Spinal cord (tissue), 10 donors: ENCODE measurements around the gene ERI2. TPM values are rescaled to one million over a fixed set of nuclear protein-coding genes. Genes with fewer than 3 reads are reported as not detected.

Experiments
- DNase-seq, 6 donors: peaks; one replicate each; pipeline versions ENCODE4 v3.0.0 to v3.0.0-alpha.2; 2013 to 2015; ENCODE audit warnings: low spot score in 6 of 6, low read depth in 4 of 6
- H3K27ac ChIP-seq: one replicate; pipeline ENCODE4 v1.5.1; 2013; ENCODE audit warnings: low read depth, low read length, control low read depth
- H3K27me3 ChIP-seq: one replicate; pipeline ENCODE4 v1.6.1; 2013; ENCODE audit warnings: low read length; ENCODE audit not compliant: control insufficient read depth, insufficient read depth
- H3K36me3 ChIP-seq: one replicate; pipeline ENCODE4 v1.6.1; 2013; ENCODE audit warnings: low read length; ENCODE audit not compliant: control insufficient read depth, insufficient read depth
- H3K4me1 ChIP-seq: one replicate; pipeline ENCODE4 v1.6.1; 2013; ENCODE audit warnings: low read length; ENCODE audit not compliant: control insufficient read depth, insufficient read depth
- H3K4me3 ChIP-seq: one replicate; pipeline ENCODE4 v1.5.1; 2013; ENCODE audit warnings: low read depth, low read length, control low read depth
- H3K9me3 ChIP-seq: one replicate; pipeline ENCODE4 v1.6.1; 2013; ENCODE audit warnings: low read length; ENCODE audit not compliant: control insufficient read depth, insufficient read depth
- WGBS: methylation state at CpG from one replicate; pipeline ENCODE4 v1.1.5; 2013; ENCODE audit warnings: missing lambda C conversion rate; ENCODE audit not compliant: insufficient coverage; 5-methylcytosine and 5-hydroxymethylcytosine counted together
- long read RNA-seq, 4 donors: transcript quantifications; one replicate each; lab custom pipeline, GENCODE V29; 2026
- polyA plus RNA-seq, 2 donors: library from polyadenylated mRNA; unstranded; fragments of 120-200 nt; gene quantifications; one replicate each; pipeline ENCODE4 v1.2.1, GENCODE V29; 2013; ENCODE audit not compliant: insufficient read length in 2 of 2
- total RNA-seq, 2 donors: library from RNA; depleted of rRNA in 1 of 2; stranded (reverse); fragments of 120-200 nt in 1 of 2; fragments of >200 nt in 1 of 2; gene quantifications; one replicate each; pipeline versions ENCODE4 v1.2.3 to v1.2.4, GENCODE V29; 2013 to 2014
- donor health status: healthy.

The ERI2 gene
- 10 to 100 TPM; 26.0 to 34.1 TPM for total RNA-seq
- 10 to 100 TPM; 23.1 to 23.5 TPM for polyA plus RNA-seq
- long read RNA-seq, donor 1, transcript ERI2-203 (1 exons, 3,846 nt): major isoform, 5 of 5 reads
- long read RNA-seq, donor 1, partial matches to known transcripts: 0 of 5 reads
- long read RNA-seq, donor 1, other reads (novel, unspliced or antisense): 0 of 5 reads
- long read RNA-seq, donor 2, partial matches to known transcripts: 0 of 2 reads
- long read RNA-seq, donor 2, other reads (novel, unspliced or antisense): 0 of 2 reads
- long read RNA-seq, donor 3, partial matches to known transcripts: 0 of 2 reads
- long read RNA-seq, donor 3, other reads (novel, unspliced or antisense): 0 of 2 reads
- long read RNA-seq, donor 4, transcript ERI2-203 (1 exons, 3,846 nt): major isoform, 48 of 48 reads
- long read RNA-seq, donor 4, partial matches to known transcripts: 0 of 48 reads
- long read RNA-seq, donor 4, other reads (novel, unspliced or antisense): 0 of 48 reads

GRCh38 chr16:20806168-20807050 is at the start of gene ERI2, which contains the start of gene REXO5:
ERI2 (minus strand) TSS chr16:20806472; CDS start chr16:20806430, 42 bp downstream.
REXO5 (plus strand) TSS chr16:20806527; CDS start chr16:20806954, 427 bp downstream.
- no peaks in the 10 kb centered on the region for H3K27me3 ChIP-seq
- WGBS: under 1% methylated on average over 73 of the region's 74 CpGs
- DNase-seq: peak; percentile 88 to 98 (median 94)

GRCh38 chr16:20854963-20855362 is 48.7 kb upstream of the ERI2 start:
- no CpG with 5 or more reads among the region's 2 CpGs for WGBS
- Histone ChIP-seq H3K4me1 (peaks cover 8% of the 10 kb centered on the region), H3K9me3 (no peaks in the 10 kb centered on the region), H3K27ac (no peak overlapping the region), H3K27me3 (no peaks in the 10 kb centered on the region), H3K36me3 (peaks cover 6% of the 10 kb centered on the region), H3K4me3 (no peak overlapping the region)
- DNase-seq: no peak

More at GRCh38 chr16:20806168-20807050, at the start of gene ERI2, which contains the start of gene REXO5:
- H3K4me3 ChIP-seq: peak within 1 kb of the TSS; percentile 66
- H3K27ac ChIP-seq: peak within 1 kb of the TSS; percentile 96
- H3K9me3 ChIP-seq: no peaks in the 10 kb centered on the region
- H3K4me1 ChIP-seq: peaks cover 19% of the 10 kb centered on the region
- peaks cover 6% of the 10 kb centered on the region for H3K36me3 ChIP-seq

- Histone ChIP-seq H3K4me3 (no peak overlapping the region), H3K27me3 (no peaks in the 10 kb centered on the region), H3K27ac (no peak overlapping the region), H3K9me3 (no peaks in the 10 kb centered on the region), H3K36me3 (peaks cover 6% of the 10 kb centered on the region), H3K4me1 (peaks cover 4% of the 10 kb centered on the region)
- no CpG with 5 or more reads among the region's 3 CpGs for WGBS
- no peak for DNase-seq
Observed at GRCh38 chr16:20853981-20854620, 47.8 kb upstream of the ERI2 start.

GRCh38 chr16:20853143-20853542 is 46.9 kb upstream of the ERI2 start:
- Histone ChIP-seq H3K27ac (no peak overlapping the region), H3K4me3 (no peak overlapping the region), H3K27me3 (no peaks in the 10 kb centered on the region), H3K4me1 (peaks cover 4% of the 10 kb centered on the region), H3K36me3 (peaks cover 6% of the 10 kb centered on the region), H3K9me3 (no peaks in the 10 kb centered on the region)
- 97% methylated on average over 3 of the region's 5 CpGs for WGBS
- DNase-seq: no peak

GRCh38 chr16:20851601-20852000 is 45.3 kb upstream of the ERI2 start:
- no peaks in the 10 kb centered on the region for H3K27me3 ChIP-seq
- no CpG with 5 or more reads among the region's 2 CpGs for WGBS
- DNase-seq: peak in 1 of 6 donors; percentile 70
- peaks cover 9% of the 10 kb centered on the region for H3K36me3 ChIP-seq
- peak overlapping the region; percentile 43 for H3K27ac ChIP-seq
- H3K9me3 ChIP-seq: no peaks in the 10 kb centered on the region
- peaks cover 4% of the 10 kb centered on the region for H3K4me1 ChIP-seq
- H3K4me3 ChIP-seq: no peak overlapping the region

- WGBS: 90% methylated on average over 2 of the region's 3 CpGs
- Histone ChIP-seq H3K9me3 (no peaks in the 10 kb centered on the region), H3K4me1 (peaks cover 4% of the 10 kb centered on the region), H3K27ac (peak overlapping the region; percentile 43), H3K36me3 (peaks cover 9% of the 10 kb centered on the region), H3K27me3 (no peaks in the 10 kb centered on the region), H3K4me3 (no peak overlapping the region)
- DNase-seq: no peak
Observed at GRCh38 chr16:20850981-20851380, 44.7 kb upstream of the ERI2 start.

- peak; percentile 53 to 92 (median 68) for DNase-seq
- Histone ChIP-seq H3K27ac (no peak overlapping the region), H3K4me3 (no peak overlapping the region), H3K9me3 (no peaks in the 10 kb centered on the region), H3K27me3 (no peaks in the 10 kb centered on the region), H3K4me1 (peaks cover 4% of the 10 kb centered on the region), H3K36me3 (peaks cover 10% of the 10 kb centered on the region)
- WGBS: no CpG with 5 or more reads among the region's 6 CpGs
Observed at GRCh38 chr16:20849589-20850390, 43.5 kb upstream of the ERI2 start.

- Histone ChIP-seq H3K4me1 (peaks cover 4% of the 10 kb centered on the region), H3K9me3 (no peaks in the 10 kb centered on the region), H3K36me3 (peaks cover 13% of the 10 kb centered on the region), H3K27ac (no peak overlapping the region), H3K4me3 (no peak overlapping the region), H3K27me3 (no peaks in the 10 kb centered on the region)
- WGBS: 80% methylated on average over 1 of the region's 2 CpGs
- DNase-seq: no peak
Observed at GRCh38 chr16:20847550-20847949, 41.3 kb upstream of the ERI2 start.
